Measurements from ENCODE around the gene SLC36A3. TPM values are rescaled to one million over a fixed set of nuclear protein-coding genes. Genes with fewer than 3 reads are reported as not detected.

Gene SLC36A3
- total and polyA plus RNA-seq, 2 donors (not counting 1 experiment from before 2014, with no cell fraction given), result not detected

DNA sequence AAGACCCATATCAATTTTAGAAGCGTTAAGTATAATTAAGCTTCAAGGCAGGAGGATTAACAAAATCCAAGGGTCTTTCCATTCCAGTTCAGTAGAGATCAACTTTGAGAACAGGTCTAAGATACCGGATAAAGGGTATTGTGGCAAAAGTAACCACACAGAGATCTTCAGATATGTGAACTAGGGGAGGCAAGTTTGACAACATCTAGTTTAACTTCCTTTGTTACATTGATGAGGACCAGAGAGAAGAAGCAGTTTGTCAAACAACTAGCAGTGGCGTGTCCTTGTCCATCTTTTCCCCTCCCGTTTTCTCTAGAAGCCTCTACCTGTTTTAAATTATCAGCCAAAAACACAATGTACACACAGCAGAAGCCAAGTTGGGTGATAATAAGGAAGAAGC lies 35.2 kb upstream of the SLC36A3 start:
- TF ChIP-seq, protein P1, sequence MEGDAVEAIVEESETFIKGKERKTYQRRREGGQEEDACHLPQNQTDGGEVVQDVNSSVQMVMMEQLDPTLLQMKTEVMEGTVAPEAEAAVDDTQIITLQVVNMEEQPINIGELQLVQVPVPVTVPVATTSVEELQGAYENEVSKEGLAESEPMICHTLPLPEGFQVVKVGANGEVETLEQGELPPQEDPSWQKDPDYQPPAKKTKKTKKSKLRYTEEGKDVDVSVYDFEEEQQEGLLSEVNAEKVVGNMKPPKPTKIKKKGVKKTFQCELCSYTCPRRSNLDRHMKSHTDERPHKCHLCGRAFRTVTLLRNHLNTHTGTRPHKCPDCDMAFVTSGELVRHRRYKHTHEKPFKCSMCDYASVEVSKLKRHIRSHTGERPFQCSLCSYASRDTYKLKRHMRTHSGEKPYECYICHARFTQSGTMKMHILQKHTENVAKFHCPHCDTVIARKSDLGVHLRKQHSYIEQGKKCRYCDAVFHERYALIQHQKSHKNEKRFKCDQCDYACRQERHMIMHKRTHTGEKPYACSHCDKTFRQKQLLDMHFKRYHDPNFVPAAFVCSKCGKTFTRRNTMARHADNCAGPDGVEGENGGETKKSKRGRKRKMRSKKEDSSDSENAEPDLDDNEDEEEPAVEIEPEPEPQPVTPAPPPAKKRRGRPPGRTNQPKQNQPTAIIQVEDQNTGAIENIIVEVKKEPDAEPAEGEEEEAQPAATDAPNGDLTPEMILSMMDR (IDR thresholded peaks at IDR 0.05), result no peak
- TF ChIP-seq EZH2 (IDR thresholded peaks at IDR 0.05; ENCODE audit: borderline replicate concordance, insufficient read depth, low read depth, low read length, poor library complexity, severe bottlenecking), result no peak
- CTCF ChIA-PET, result no interaction called here
- intact Hi-C loops (cut with micrococcal nuclease), result no loop called here

DNA sequence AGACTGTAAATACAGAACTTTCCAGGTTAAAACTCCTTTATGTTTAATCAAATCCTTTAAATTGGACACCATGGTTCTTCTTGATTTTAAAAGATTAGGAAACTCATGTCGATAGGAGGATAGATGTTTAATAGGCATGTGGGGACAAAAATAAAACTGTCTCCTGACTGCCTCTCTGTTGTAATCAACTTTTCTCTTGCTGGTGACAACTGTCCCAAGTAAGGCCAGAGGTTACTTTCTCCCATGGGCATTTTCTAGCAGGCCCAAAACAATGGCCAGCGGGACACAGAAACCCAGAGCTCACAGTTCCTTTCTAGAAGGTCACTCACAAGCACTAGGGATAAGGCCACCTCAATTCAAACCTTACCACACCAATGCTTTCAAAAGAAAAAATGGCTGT lies 29.3 kb upstream of the SLC36A3 start:
- no peak overlapping the region for H2AFZ ChIP-seq (ENCODE audit: insufficient read depth, low read depth, low read length, poor library complexity, severe bottlenecking)
- no peaks in the 10 kb centered on the region for H3K36me3 ChIP-seq (replicated peaks in 1 of 2; ENCODE audit: control extremely low read depth in 1 of 2, control insufficient read depth in 1 of 2, extremely low read depth in 1 of 2, insufficient read depth in 2 of 2, low read length in 1 of 2)
- no peaks in the 10 kb centered on the region for H3K79me2 ChIP-seq (ENCODE audit: control insufficient read depth, insufficient read depth, low read length)
- no peaks in the 10 kb centered on the region for H3K4me1 ChIP-seq (ENCODE audit: control insufficient read depth in 2 of 2, insufficient read depth in 2 of 2, low read length in 2 of 2)
- H4K20me1 ChIP-seq (ENCODE audit: control insufficient read depth, insufficient read depth, low read length, poor library complexity, severe bottlenecking), result no peaks in the 10 kb centered on the region
- peaks cover 0 to 5% (median 0%) of the 10 kb centered on the region in 4 experiments for H3K27me3 ChIP-seq (replicated peaks in 1 of 4; ENCODE audit: control extremely low read depth in 1 of 4, control insufficient read depth in 3 of 4, insufficient read depth in 4 of 4, low read length in 3 of 4)
- Mint-ChIP-seq H3K27ac (no peak overlapping the region), H3K4me1 (no peaks in the 10 kb centered on the region), H3K27me3 (peaks cover 9% of the 10 kb centered on the region), H3K4me3 (no peak overlapping the region), H3K9me3 (ENCODE audit: insufficient read depth) (no peaks in the 10 kb centered on the region)
- no peaks in the 10 kb centered on the region for H3K9me3 ChIP-seq (ENCODE audit: control extremely low read depth in 1 of 3, control insufficient read depth in 2 of 3, insufficient read depth in 1 of 3, low read length in 2 of 3)
- WGBS (ENCODE audit: insufficient coverage), result 100% methylated on average over 1 of the region's 2 CpGs
- H3K27ac ChIP-seq (ENCODE audit: low read length in 2 of 2), result no peak overlapping the region
- DNase-seq (no peak), ATAC-seq (ENCODE audit: low read depth) (no peak)
- no peak overlapping the region for H3K4me3 ChIP-seq (ENCODE audit: control extremely low read depth in 1 of 5, extremely low read depth in 1 of 5, insufficient read depth in 1 of 5, low read depth in 2 of 5, low read length in 4 of 5)
- CTCF ChIA-PET, result interaction anchor here (0.6 kb wide), 1 partner anchor 51 kb away, joined by 4 read pairs; no protein-coding TSS in a partner anchor
- TF ChIP-seq EZH2 (IDR thresholded peaks at IDR 0.05; ENCODE audit: borderline replicate concordance, insufficient read depth, low read depth, low read length, poor library complexity, severe bottlenecking), result no peak
- TF ChIP-seq, protein P1 (IDR thresholded peaks at IDR 0.05), result no peak
- intact Hi-C loops (cut with micrococcal nuclease), result no loop called here
- POLR2A ChIA-PET, result no interaction called here
- H3K9ac ChIP-seq (ENCODE audit: low read length), result no peak overlapping the region
- H3K4me2 ChIP-seq (replicated peaks; ENCODE audit: low read depth, low read length, poor library complexity, severe bottlenecking), result no peak overlapping the region

More for the DNA sequence above, 35.2 kb upstream of the SLC36A3 start:
- no peaks in the 10 kb centered on the region for H3K79me2 ChIP-seq (ENCODE audit: control insufficient read depth, insufficient read depth, low read length)
- no peak overlapping the region for H3K27ac Mint-ChIP-seq
- H3K36me3 ChIP-seq (replicated peaks in 1 of 2; ENCODE audit: control extremely low read depth in 1 of 2, control insufficient read depth in 1 of 2, extremely low read depth in 1 of 2, insufficient read depth in 2 of 2, low read length in 1 of 2), result no peaks in the 10 kb centered on the region
- H3K27me3 Mint-ChIP-seq, result peaks cover 52% of the 10 kb centered on the region
- no peaks in the 10 kb centered on the region for H4K20me1 ChIP-seq (ENCODE audit: control insufficient read depth, insufficient read depth, low read length, poor library complexity, severe bottlenecking)
- H3K4me1 ChIP-seq (ENCODE audit: control insufficient read depth in 2 of 2, insufficient read depth in 2 of 2, low read length in 2 of 2), result no peaks in the 10 kb centered on the region
- H3K27me3 ChIP-seq (replicated peaks in 1 of 4; ENCODE audit: control extremely low read depth in 1 of 4, control insufficient read depth in 3 of 4, insufficient read depth in 4 of 4, low read length in 3 of 4), result peaks cover 0 to 19% (median 10%) of the 10 kb centered on the region in 4 experiments
- H3K4me1 Mint-ChIP-seq, result no peaks in the 10 kb centered on the region
- no peaks in the 10 kb centered on the region for H3K9me3 ChIP-seq (ENCODE audit: control extremely low read depth in 1 of 3, control insufficient read depth in 2 of 3, insufficient read depth in 1 of 3, low read length in 2 of 3)
- H3K27ac ChIP-seq (ENCODE audit: low read length in 2 of 2), result no peak overlapping the region
- ATAC-seq (ENCODE audit: low read depth) (no peak), DNase-seq (no peak)
- no peaks in the 10 kb centered on the region for H3K9me3 Mint-ChIP-seq (ENCODE audit: insufficient read depth)
- no peak overlapping the region for H3K9ac ChIP-seq (ENCODE audit: low read length)
- WGBS (ENCODE audit: insufficient coverage), result 87% methylated on average over 3 of the region's 4 CpGs
- POLR2A ChIA-PET, result no interaction called here
- no peak overlapping the region for H3K4me3 Mint-ChIP-seq
- no peak overlapping the region for H3K4me3 ChIP-seq (ENCODE audit: control extremely low read depth in 1 of 5, extremely low read depth in 1 of 5, insufficient read depth in 1 of 5, low read depth in 2 of 5, low read length in 4 of 5)
- H3K4me2 ChIP-seq (replicated peaks; ENCODE audit: low read depth, low read length, poor library complexity, severe bottlenecking), result no peak overlapping the region
- no peak overlapping the region for H2AFZ ChIP-seq (ENCODE audit: insufficient read depth, low read depth, low read length, poor library complexity, severe bottlenecking)
